RWPE2 (cell line): Measurements from ENCODE around the gene ZMYND15.
A peak's percentile ranks its signal among the peaks of the same experiment; 100 is the strongest.
"Not testable (repeated sequence)": the region's sequence is repeated elsewhere in the genome, so short reads cannot be mapped to it uniquely, and the experiment has no call there.

Experiments used
- ATAC-seq: fragments of 200-7000 bp; cut with Tn5 transposase; 3 replicates; pipeline ENCODE4 v1.9.1; 2021; ENCODE audit warnings: low read depth
- DNase-seq: peaks from one replicate; pipeline ENCODE4 v3.0.0-alpha.2; 2020; ENCODE audit warnings: low spot score
- H3K27ac ChIP-seq: fragments of 450-650 bp; 2 replicates; pipeline ENCODE4 v1.5.1; 2017; ENCODE audit warnings: mild to moderate bottlenecking; ENCODE audit not compliant: poor library complexity, severe bottlenecking
- H3K27me3 ChIP-seq: fragments of 250-450 bp; sonication (Bioruptor Pico); 2 replicates; pipeline ENCODE4 v1.5.1; 2021; ENCODE audit warnings: mild to moderate bottlenecking, moderate library complexity; ENCODE audit not compliant: insufficient read depth, poor library complexity, severe bottlenecking
- H3K36me3 ChIP-seq: fragments of 250-450 bp; sonication (Bioruptor Pico); 2 replicates; pipeline ENCODE4 v1.5.1; 2020; ENCODE audit warnings: low read depth, mild to moderate bottlenecking, moderate library complexity
- H3K4me1 ChIP-seq: fragments of 250-450 bp; sonication (Bioruptor Pico); 2 replicates; pipeline ENCODE4 v1.5.1; 2021; ENCODE audit warnings: mild to moderate bottlenecking, moderate library complexity; ENCODE audit not compliant: insufficient read depth, poor library complexity, severe bottlenecking
- H3K4me3 ChIP-seq: fragments of 250-450 bp; sonication (Bioruptor Pico); 2 replicates; pipeline ENCODE4 v1.5.1; 2021; ENCODE audit warnings: mild to moderate bottlenecking, moderate library complexity; ENCODE audit not compliant: severe bottlenecking
- H3K9me3 ChIP-seq: fragments of 250-450 bp; sonication (Bioruptor Pico); 2 replicates; pipeline ENCODE4 v1.5.1; 2021; ENCODE audit warnings: mild to moderate bottlenecking, moderate library complexity; ENCODE audit not compliant: severe bottlenecking
- TF ChIP-seq, protein P1 (sequence below): fragments of 450-650 bp; IDR thresholded peaks from one replicate; pipeline ENCODE4 v1.5.1; 2017; ENCODE audit warnings: mild to moderate bottlenecking, moderate library complexity; ENCODE audit not compliant: poor library complexity, severe bottlenecking

Gene ZMYND15

DNA sequence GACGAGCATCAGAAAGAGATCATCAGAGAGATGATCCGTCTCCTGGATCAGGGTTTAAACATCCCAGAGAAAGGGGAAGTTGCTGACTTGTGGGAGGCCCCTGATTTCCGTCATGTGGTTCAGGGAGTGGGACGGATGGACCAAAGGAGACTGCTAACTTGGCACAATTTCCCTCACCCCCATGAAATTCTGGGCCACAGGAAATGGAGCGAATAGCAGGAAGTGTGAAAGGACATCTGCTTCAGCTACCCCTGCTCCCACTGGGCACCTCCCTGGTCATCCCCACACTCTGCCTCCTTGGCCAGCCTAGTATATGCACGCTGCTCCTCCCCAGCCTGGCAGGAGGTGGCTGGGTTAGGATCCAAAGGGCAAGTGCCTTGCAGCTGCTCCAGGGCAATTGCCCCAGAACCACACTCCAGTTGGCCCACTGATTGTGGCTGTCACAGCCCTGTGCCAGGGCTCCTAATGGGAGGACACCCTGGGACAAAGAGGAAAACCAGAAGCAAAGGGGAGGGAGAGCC is 27.9 kb upstream of the ZMYND15 start:
- ATAC-seq, result no peak
- Histone ChIP-seq H3K27ac (no peak overlapping the region), H3K27me3 (no peaks in the 10 kb centered on the region), H3K36me3 (no peaks in the 10 kb centered on the region), H3K4me1 (no peaks in the 10 kb centered on the region), H3K4me3 (peak overlapping the region; percentile 51), H3K9me3 (no peaks in the 10 kb centered on the region)
- TF ChIP-seq, protein P1, sequence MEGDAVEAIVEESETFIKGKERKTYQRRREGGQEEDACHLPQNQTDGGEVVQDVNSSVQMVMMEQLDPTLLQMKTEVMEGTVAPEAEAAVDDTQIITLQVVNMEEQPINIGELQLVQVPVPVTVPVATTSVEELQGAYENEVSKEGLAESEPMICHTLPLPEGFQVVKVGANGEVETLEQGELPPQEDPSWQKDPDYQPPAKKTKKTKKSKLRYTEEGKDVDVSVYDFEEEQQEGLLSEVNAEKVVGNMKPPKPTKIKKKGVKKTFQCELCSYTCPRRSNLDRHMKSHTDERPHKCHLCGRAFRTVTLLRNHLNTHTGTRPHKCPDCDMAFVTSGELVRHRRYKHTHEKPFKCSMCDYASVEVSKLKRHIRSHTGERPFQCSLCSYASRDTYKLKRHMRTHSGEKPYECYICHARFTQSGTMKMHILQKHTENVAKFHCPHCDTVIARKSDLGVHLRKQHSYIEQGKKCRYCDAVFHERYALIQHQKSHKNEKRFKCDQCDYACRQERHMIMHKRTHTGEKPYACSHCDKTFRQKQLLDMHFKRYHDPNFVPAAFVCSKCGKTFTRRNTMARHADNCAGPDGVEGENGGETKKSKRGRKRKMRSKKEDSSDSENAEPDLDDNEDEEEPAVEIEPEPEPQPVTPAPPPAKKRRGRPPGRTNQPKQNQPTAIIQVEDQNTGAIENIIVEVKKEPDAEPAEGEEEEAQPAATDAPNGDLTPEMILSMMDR, result no peak
- no peak for DNase-seq

GRCh38 chr17:4712526-4712925 is 27.1 kb upstream of the ZMYND15 start:
- ATAC-seq (no peak), DNase-seq (no peak)
- H3K4me3 ChIP-seq, result no peak overlapping the region
- H3K27ac ChIP-seq, result no peak overlapping the region
- no peaks in the 10 kb centered on the region for H3K4me1 ChIP-seq
- TF ChIP-seq, protein P1, result no peak
- H3K27me3 ChIP-seq, result no peaks in the 10 kb centered on the region
- peaks cover 7% of the 10 kb centered on the region for H3K36me3 ChIP-seq
- no peaks in the 10 kb centered on the region for H3K9me3 ChIP-seq

DNA sequence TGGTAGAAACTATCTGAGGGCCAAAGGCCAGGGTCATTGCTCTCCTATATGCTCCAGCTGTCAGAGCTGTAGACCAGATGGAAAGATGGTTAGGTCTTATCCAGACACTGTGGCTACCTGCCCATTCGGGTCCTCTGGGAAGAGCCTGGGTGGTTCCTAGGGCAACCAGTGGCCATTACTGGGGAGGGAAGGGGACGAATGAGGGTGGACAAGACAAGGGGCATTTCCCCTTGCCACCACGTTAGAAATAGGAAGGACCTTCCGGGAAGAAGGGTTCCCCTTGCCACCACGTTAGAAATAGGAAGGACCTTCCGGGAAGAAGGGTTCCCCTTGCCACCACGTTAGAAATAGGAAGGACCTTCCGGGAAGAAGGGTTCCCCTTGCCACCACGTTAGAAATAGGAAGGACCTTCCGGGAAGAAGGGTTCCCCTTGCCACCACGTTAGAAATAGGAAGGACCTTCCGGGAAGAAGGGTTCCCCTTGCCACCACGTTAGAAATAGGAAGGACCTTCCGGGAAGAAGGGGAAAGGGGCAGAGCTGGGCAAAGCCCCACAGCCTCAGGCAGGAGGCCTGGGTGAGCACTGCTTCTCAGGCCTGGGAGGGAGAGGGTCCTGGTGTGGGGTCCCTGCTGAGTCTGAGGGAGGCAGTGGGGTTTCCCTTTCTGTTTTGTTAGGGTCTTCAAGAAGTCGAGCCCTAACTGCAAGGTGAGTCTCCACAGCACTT is 25.1 kb upstream of the ZMYND15 start:
- not testable (repeated sequence) for H3K27ac ChIP-seq, H3K4me3 ChIP-seq, ATAC-seq

DNA sequence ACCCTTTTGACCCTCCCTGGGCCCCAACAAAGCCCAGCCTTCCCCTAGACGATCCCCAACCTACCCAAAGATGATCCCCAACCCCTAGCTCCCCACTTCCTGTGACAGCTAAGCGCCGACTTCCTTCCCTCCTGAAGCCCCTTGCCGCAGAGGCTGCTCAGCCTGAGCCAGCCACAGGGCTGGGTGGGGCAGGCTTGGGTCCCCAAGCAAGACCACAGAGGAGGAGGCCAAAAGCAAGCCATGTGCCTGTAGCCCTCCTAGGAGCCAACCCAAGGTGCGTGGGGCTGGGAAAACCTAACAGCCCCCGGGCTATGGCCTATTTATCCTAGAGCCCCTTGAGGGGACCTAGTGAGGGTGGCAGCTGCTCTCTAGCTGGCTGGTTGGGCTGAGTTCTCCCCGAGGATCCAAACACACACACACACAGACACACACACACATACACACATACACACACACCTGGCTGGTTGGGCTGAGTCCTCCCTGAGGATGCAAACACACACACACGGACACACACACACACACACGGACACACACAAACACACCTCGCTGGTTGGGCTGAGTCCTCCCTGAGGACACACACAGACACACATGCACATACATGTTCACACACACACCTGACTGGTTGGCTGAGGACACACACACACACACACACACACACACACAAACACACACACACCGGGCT is 24.4 kb upstream of the ZMYND15 start:
- Histone ChIP-seq H3K27ac (no peak overlapping the region), H3K27me3 (no peaks in the 10 kb centered on the region), H3K4me3 (no peak overlapping the region), H3K9me3 (no peaks in the 10 kb centered on the region), H3K4me1 (no peaks in the 10 kb centered on the region), H3K36me3 (peaks cover 10% of the 10 kb centered on the region)
- DNase-seq, result no peak
- TF ChIP-seq, protein P1, result no peak
- ATAC-seq, result no peak

More for the DNA sequence above, 25.1 kb upstream of the ZMYND15 start:
- not testable (repeated sequence) for H3K9me3 ChIP-seq, H3K27me3 ChIP-seq, H3K4me1 ChIP-seq, DNase-seq
- H3K36me3 ChIP-seq, result peaks cover 10% of the 10 kb centered on the region

- no peak for ATAC-seq
- no peaks in the 10 kb centered on the region for H3K27me3 ChIP-seq
- no peak overlapping the region for H3K4me3 ChIP-seq
- H3K9me3 ChIP-seq, result no peaks in the 10 kb centered on the region
- DNase-seq, result no peak
- peaks cover 10% of the 10 kb centered on the region for H3K36me3 ChIP-seq
- H3K27ac ChIP-seq, result no peak overlapping the region
- no peaks in the 10 kb centered on the region for H3K4me1 ChIP-seq
- TF ChIP-seq, protein P1, result no peak
Observed at GRCh38 chr17:4716081-4716480, 23.6 kb upstream of the ZMYND15 start.
